Endothelial cell (in vitro differentiated cells): ENCODE data around the gene P3R3URF. TPM values are rescaled to one million over a fixed set of nuclear protein-coding genes. Genes with fewer than 3 reads are reported as not detected.

ENCODE experiments used
- DNase-seq: peaks from one replicate; pipeline ENCODE4 v3.0.0; 2021; ENCODE audit warnings: low spot score
- H3K27ac Mint-ChIP-seq: one replicate; pipeline ENCODE4 v1.8.0; 2021; ENCODE audit warnings: mixed read lengths, inconsistent platforms; ENCODE audit not compliant: unreplicated experiment
- H3K27me3 Mint-ChIP-seq: one replicate; pipeline ENCODE4 v1.8.0; 2021; ENCODE audit warnings: mild to moderate bottlenecking, moderate library complexity, mixed read lengths, inconsistent platforms; ENCODE audit not compliant: unreplicated experiment
- H3K36me3 Mint-ChIP-seq: one replicate; pipeline ENCODE4 v1.8.0; 2021; ENCODE audit warnings: mild to moderate bottlenecking, low read depth, mixed read lengths, inconsistent platforms; ENCODE audit not compliant: unreplicated experiment
- H3K4me1 Mint-ChIP-seq: one replicate; pipeline ENCODE4 v1.8.0; 2021; ENCODE audit warnings: mild to moderate bottlenecking, mixed read lengths, inconsistent platforms; ENCODE audit not compliant: unreplicated experiment
- H3K4me3 Mint-ChIP-seq: one replicate; pipeline ENCODE4 v1.8.0; 2021; ENCODE audit warnings: mild to moderate bottlenecking, mixed read lengths, inconsistent platforms; ENCODE audit not compliant: unreplicated experiment
- H3K9me3 Mint-ChIP-seq: one replicate; pipeline ENCODE4 v1.8.0; 2021; ENCODE audit warnings: mixed read lengths, inconsistent platforms; ENCODE audit not compliant: unreplicated experiment
- total RNA-seq: library from RNA; stranded (reverse); fragmentation: NEBNext Ultra II Directional; extraction: Animal tissue kit (Norgen Biotek cat#: 25700); gene quantifications from one replicate; pipeline ENCODE4 v1.2.1, GENCODE V29; 2021; ENCODE audit not compliant: unreplicated experiment
- TF ChIP-seq, protein P1 (sequence below): fragments of 200-600 bp; sonication (generic); IDR thresholded peaks from one replicate; pipeline ENCODE4 v1.5.0; 2021; ENCODE audit warnings: antibody characterized with exemption; ENCODE audit not compliant: unreplicated experiment

The P3R3URF gene
- total RNA-seq, 1 donor from 2014 or later = not detected

GRCh38 chr1:46184920-46185658 is 8.8 kb upstream of the P3R3URF start:
- TF ChIP-seq, protein P1, sequence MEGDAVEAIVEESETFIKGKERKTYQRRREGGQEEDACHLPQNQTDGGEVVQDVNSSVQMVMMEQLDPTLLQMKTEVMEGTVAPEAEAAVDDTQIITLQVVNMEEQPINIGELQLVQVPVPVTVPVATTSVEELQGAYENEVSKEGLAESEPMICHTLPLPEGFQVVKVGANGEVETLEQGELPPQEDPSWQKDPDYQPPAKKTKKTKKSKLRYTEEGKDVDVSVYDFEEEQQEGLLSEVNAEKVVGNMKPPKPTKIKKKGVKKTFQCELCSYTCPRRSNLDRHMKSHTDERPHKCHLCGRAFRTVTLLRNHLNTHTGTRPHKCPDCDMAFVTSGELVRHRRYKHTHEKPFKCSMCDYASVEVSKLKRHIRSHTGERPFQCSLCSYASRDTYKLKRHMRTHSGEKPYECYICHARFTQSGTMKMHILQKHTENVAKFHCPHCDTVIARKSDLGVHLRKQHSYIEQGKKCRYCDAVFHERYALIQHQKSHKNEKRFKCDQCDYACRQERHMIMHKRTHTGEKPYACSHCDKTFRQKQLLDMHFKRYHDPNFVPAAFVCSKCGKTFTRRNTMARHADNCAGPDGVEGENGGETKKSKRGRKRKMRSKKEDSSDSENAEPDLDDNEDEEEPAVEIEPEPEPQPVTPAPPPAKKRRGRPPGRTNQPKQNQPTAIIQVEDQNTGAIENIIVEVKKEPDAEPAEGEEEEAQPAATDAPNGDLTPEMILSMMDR = no peak
- H3K27me3 Mint-ChIP-seq = peaks cover 6% of the 10 kb centered on the region
- H3K9me3 Mint-ChIP-seq = no peaks in the 10 kb centered on the region
- H3K4me1 Mint-ChIP-seq = peaks cover 10% of the 10 kb centered on the region
- no peak overlapping the region for H3K4me3 Mint-ChIP-seq
- H3K36me3 Mint-ChIP-seq = peaks cover 6% of the 10 kb centered on the region
- no peak for DNase-seq
- H3K27ac Mint-ChIP-seq = no peak overlapping the region

- Mint-ChIP-seq H3K4me3 (no peak overlapping the region), H3K4me1 (peaks cover 10% of the 10 kb centered on the region), H3K27me3 (peaks cover 6% of the 10 kb centered on the region), H3K9me3 (no peaks in the 10 kb centered on the region), H3K27ac (no peak overlapping the region), H3K36me3 (peaks cover 6% of the 10 kb centered on the region)
- DNase-seq = no peak
- TF ChIP-seq, protein P1 = no peak
Measured at GRCh38 chr1:46183926-46184557, 7.8 kb upstream of the P3R3URF start.

DNA sequence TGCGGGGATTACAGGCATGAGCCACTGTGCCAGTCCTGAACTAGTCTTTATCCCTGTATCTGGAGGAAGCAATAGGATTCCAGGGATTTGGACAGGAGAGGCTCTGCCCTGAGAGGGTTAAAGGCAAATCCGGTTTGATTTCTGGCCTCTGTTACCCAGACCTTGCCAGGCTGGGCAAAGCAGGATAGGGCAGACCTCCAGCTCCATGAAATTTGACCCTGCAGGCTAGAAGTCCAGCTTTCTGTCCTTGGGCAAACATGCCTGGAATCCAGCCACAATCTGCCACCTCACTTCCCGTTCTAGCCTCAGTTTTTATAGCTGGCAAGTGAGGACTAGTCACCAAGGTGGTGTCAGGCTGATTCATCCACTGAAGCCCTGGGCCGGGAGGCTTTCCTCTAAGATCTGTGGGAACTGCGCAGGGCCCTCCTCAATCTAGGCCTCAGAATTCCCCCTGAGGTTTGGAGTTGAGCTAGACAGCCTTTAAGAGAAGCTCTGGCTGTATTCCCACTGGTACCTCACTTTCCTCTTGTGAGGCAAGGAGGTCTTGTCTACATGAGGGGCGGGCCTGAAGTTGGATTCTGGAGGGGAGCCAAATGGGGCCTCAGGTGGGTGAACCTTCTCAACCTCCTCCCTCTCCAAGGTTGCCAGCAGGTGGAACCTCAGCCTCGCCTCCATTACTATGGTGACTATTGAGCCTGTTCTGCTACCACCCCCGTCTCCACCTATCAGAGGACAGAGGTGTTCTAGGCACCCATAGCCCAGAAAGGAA is 7.0 kb upstream of the P3R3URF start:
- peaks cover 9% of the 10 kb centered on the region for H3K4me1 Mint-ChIP-seq
- peaks cover 5% of the 10 kb centered on the region for H3K36me3 Mint-ChIP-seq
- no peak overlapping the region for H3K27ac Mint-ChIP-seq
- no peak overlapping the region for H3K4me3 Mint-ChIP-seq
- no peak for DNase-seq
- H3K9me3 Mint-ChIP-seq = no peaks in the 10 kb centered on the region
- TF ChIP-seq, protein P1 = no peak
- H3K27me3 Mint-ChIP-seq = peaks cover 5% of the 10 kb centered on the region

GRCh38 chr1:46181343-46182260 is 5.3 kb upstream of the P3R3URF start:
- H3K27ac Mint-ChIP-seq = no peak overlapping the region
- peak overlapping the region; percentile 15 for H3K4me3 Mint-ChIP-seq
- no peaks in the 10 kb centered on the region for H3K9me3 Mint-ChIP-seq
- DNase-seq = no peak
- H3K4me1 Mint-ChIP-seq = peaks cover 8% of the 10 kb centered on the region
- H3K27me3 Mint-ChIP-seq = peaks cover 1% of the 10 kb centered on the region
- TF ChIP-seq, protein P1 = no peak
- H3K36me3 Mint-ChIP-seq = no peaks in the 10 kb centered on the region
